Body of pancreas (tissue), 4 donors: ENCODE data around the gene SETD6. TPM values are rescaled to one million over a fixed set of nuclear protein-coding genes. Genes with fewer than 3 reads are reported as not detected.

Source experiments
- ATAC-seq: fragments of 150-250 bp; one replicate; pipeline ENCODE4 v1.9.1; 2016
- DNase-seq, 4 donors: peaks; one replicate each; pipeline ENCODE4 v3.0.0-alpha.2; 2019
- H3K27ac ChIP-seq, 4 donors: fragments of 200-600 bp; sonication (generic); 1 replicate in 3 of 4; 2 replicates in 1 of 4; pipeline versions ENCODE4 v1.5.1 to v1.6.1; 2016 to 2019; ENCODE audit warnings: mild to moderate bottlenecking in 1 of 4, mixed read lengths in 1 of 4, moderate library complexity in 1 of 4
- H3K27me3 ChIP-seq, 2 donors: fragments of 200-600 bp; sonication (generic); one replicate each; pipeline ENCODE4 v1.6.0; 2016; ENCODE audit warnings: mild to moderate bottlenecking in 1 of 2
- H3K36me3 ChIP-seq, 2 donors: fragments of 200-600 bp; sonication (generic); replicated peaks in 1 of 2; 2 replicates each; pipeline ENCODE4 v1.5.1; 2016; ENCODE audit warnings: low read depth in 2 of 2; ENCODE audit not compliant: insufficient read depth in 1 of 2
- H3K4me1 ChIP-seq: fragments of 200-600 bp; sonication (generic); one replicate; pipeline ENCODE4 v1.6.0; 2016
- H3K4me3 ChIP-seq, 2 donors: fragments of 200-600 bp; sonication (generic); 1 replicate in 1 of 2; 2 replicates in 1 of 2; pipeline ENCODE4 v1.5.1; 2016 to 2019
- H3K9me3 ChIP-seq, 3 donors: fragments of 200-600 bp; sonication (generic); 1 replicate in 2 of 3; 2 replicates in 1 of 3; pipeline ENCODE4 v1.5.1; 2016
- POLR2A ChIP-seq, 3 donors: fragments of 450-650 bp; IDR thresholded peaks; one replicate each; pipeline ENCODE4 v1.6.1; 2016; ENCODE audit warnings: antibody characterized with exemption in 3 of 3, mild to moderate bottlenecking in 2 of 3
- WGBS, 2 donors: methylation state at CpG; one replicate each; pipeline ENCODE4 v1.1.5; 2017; 5-methylcytosine and 5-hydroxymethylcytosine counted together
- intact Hi-C: fragments of 100-400 bp; cut with DNase I; formaldehyde crosslinking; loops from one replicate; pipeline ENCODE4 v1.15.1; 2023
- total RNA-seq, 2 donors: library from RNA; depleted of rRNA; stranded (reverse); fragments of >200 nt; gene quantifications; one replicate each; pipeline ENCODE4 v1.1.0, GENCODE V29; 2016
- TF ChIP-seq, protein P1 (sequence below), 7 experiments: fragments of 450-650 bp in 4 of 7; fragments of 200-600 bp in 3 of 7; sonication (generic) in 3 of 7; IDR thresholded peaks; one replicate each; pipeline ENCODE4 v1.5.1; 2016 to 2019; ENCODE audit warnings: antibody characterized with exemption in 7 of 7

The SETD6 gene
- total RNA-seq, 2 donors from 2014 or later, result 67.7 to 80.8 TPM

- 56% methylated on average over 4 to 10 of the region's 10 CpGs for WGBS, 2 donors
- Histone ChIP-seq H3K27ac (no peak overlapping the region), H3K4me3 (no peak overlapping the region), H3K4me1 (no peaks in the 10 kb centered on the region), H3K9me3 (no peaks in the 10 kb centered on the region), H3K36me3 (no peaks in the 10 kb centered on the region), H3K27me3 (peaks cover 0 to 9% of the 10 kb centered on the region in 2 donors)
- DNase-seq, result no peak
- ATAC-seq, result no peak
- intact Hi-C loops, result no loop called here
- TF ChIP-seq POLR2A (IDR thresholded peaks at IDR 0.05), result no peak
- TF ChIP-seq, protein P1, sequence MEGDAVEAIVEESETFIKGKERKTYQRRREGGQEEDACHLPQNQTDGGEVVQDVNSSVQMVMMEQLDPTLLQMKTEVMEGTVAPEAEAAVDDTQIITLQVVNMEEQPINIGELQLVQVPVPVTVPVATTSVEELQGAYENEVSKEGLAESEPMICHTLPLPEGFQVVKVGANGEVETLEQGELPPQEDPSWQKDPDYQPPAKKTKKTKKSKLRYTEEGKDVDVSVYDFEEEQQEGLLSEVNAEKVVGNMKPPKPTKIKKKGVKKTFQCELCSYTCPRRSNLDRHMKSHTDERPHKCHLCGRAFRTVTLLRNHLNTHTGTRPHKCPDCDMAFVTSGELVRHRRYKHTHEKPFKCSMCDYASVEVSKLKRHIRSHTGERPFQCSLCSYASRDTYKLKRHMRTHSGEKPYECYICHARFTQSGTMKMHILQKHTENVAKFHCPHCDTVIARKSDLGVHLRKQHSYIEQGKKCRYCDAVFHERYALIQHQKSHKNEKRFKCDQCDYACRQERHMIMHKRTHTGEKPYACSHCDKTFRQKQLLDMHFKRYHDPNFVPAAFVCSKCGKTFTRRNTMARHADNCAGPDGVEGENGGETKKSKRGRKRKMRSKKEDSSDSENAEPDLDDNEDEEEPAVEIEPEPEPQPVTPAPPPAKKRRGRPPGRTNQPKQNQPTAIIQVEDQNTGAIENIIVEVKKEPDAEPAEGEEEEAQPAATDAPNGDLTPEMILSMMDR (IDR thresholded peaks at IDR 0.05), result no peak
Measured at GRCh38 chr16:58471209-58471975, 43.9 kb upstream of the SETD6 start.

- TF ChIP-seq, protein P1 (IDR thresholded peaks at IDR 0.05), result no peak
- TF ChIP-seq POLR2A (IDR thresholded peaks at IDR 0.05), result no peak
- ATAC-seq (no peak), DNase-seq (no peak)
- Histone ChIP-seq H3K27ac (no peak overlapping the region), H3K4me1 (no peaks in the 10 kb centered on the region), H3K36me3 (no peaks in the 10 kb centered on the region), H3K9me3 (no peaks in the 10 kb centered on the region), H3K27me3 (peaks cover 0 to 2% of the 10 kb centered on the region in 2 donors), H3K4me3 (no peak overlapping the region)
- intact Hi-C loops, result no loop called here
- WGBS, 2 donors, result 76 to 85% methylated on average over 9 of the region's 9 CpGs
Measured at GRCh38 chr16:58472266-58472665, 43.1 kb upstream of the SETD6 start.

- 95 to 98% methylated on average over 3 of the region's 3 CpGs for WGBS, 2 donors
- H3K36me3 ChIP-seq, result no peaks in the 10 kb centered on the region
- no peak overlapping the region for H3K27ac ChIP-seq
- TF ChIP-seq, protein P1 (IDR thresholded peaks at IDR 0.05), result no peak
- no peak for TF ChIP-seq POLR2A (IDR thresholded peaks at IDR 0.05)
- no peak overlapping the region for H3K4me3 ChIP-seq
- intact Hi-C loops, result no loop called here
- H3K4me1 ChIP-seq, result no peaks in the 10 kb centered on the region
- H3K9me3 ChIP-seq, result no peaks in the 10 kb centered on the region
- no peaks in the 10 kb centered on the region for H3K27me3 ChIP-seq
- DNase-seq, result no peak
- ATAC-seq, result no peak
Measured at GRCh38 chr16:58472827-58473226, 42.5 kb upstream of the SETD6 start.

GRCh38 chr16:58474296-58474695 lies 41.0 kb upstream of the SETD6 start:
- ATAC-seq (no peak), DNase-seq (no peak)
- Histone ChIP-seq H3K27ac (no peak overlapping the region), H3K9me3 (no peaks in the 10 kb centered on the region), H3K4me3 (no peak overlapping the region), H3K4me1 (no peaks in the 10 kb centered on the region), H3K36me3 (no peaks in the 10 kb centered on the region), H3K27me3 (no peaks in the 10 kb centered on the region)
- TF ChIP-seq, protein P1 (IDR thresholded peaks at IDR 0.05), result no peak
- TF ChIP-seq POLR2A (IDR thresholded peaks at IDR 0.05), result no peak
- intact Hi-C loops, result no loop called here
- 55 to 63% methylated on average over 10 of the region's 10 CpGs for WGBS, 2 donors

DNA sequence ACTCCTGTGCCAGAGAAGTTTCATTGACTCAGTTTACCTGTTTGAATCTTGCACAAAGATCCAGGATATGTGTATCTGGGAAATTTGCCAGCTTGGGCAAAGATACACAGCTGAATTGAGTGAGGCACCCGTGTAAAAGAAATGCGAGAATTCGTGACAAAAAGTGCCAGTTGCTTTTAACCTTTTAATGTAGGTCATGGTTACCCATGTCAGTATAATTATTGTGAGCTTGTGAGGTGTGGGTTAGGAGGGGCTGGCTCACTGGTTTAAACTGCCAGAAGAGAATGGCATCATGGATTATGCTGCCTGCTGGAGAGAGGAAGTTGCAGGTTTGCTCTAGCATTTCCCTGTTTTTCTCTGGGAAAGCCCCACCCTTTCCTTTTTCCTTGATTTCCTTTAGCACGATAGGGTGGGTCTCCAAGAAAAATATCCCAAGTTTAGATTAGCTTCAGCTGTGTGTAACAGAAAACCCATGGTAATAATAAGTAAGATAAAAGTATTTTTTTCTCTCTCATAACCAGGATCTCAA lies 40.2 kb upstream of the SETD6 start:
- TF ChIP-seq, protein P1 (IDR thresholded peaks at IDR 0.05), result no peak
- no peak for TF ChIP-seq POLR2A (IDR thresholded peaks at IDR 0.05)
- DNase-seq (no peak), ATAC-seq (no peak)
- no peaks in the 10 kb centered on the region for H3K9me3 ChIP-seq
- H3K36me3 ChIP-seq, result no peaks in the 10 kb centered on the region
- 43 to 50% methylated on average over 4 of the region's 4 CpGs for WGBS, 2 donors
- H3K4me3 ChIP-seq, result no peak overlapping the region
- no peaks in the 10 kb centered on the region for H3K27me3 ChIP-seq
- H3K27ac ChIP-seq, result no peak overlapping the region
- H3K4me1 ChIP-seq, result no peaks in the 10 kb centered on the region
- intact Hi-C loops, result no loop called here
